GM18517 (cell line): Measurements from ENCODE around the gene RHBDF1.

Experiments used
- ATAC-seq: cut with Tn5 transposase; IDR thresholded peaks from one replicate; pipeline ENCODE4 v1.9.1; 2021; ENCODE audit warnings: mild to moderate bottlenecking, moderate library complexity; ENCODE audit not compliant: unreplicated experiment

The RHBDF1 gene

DNA sequence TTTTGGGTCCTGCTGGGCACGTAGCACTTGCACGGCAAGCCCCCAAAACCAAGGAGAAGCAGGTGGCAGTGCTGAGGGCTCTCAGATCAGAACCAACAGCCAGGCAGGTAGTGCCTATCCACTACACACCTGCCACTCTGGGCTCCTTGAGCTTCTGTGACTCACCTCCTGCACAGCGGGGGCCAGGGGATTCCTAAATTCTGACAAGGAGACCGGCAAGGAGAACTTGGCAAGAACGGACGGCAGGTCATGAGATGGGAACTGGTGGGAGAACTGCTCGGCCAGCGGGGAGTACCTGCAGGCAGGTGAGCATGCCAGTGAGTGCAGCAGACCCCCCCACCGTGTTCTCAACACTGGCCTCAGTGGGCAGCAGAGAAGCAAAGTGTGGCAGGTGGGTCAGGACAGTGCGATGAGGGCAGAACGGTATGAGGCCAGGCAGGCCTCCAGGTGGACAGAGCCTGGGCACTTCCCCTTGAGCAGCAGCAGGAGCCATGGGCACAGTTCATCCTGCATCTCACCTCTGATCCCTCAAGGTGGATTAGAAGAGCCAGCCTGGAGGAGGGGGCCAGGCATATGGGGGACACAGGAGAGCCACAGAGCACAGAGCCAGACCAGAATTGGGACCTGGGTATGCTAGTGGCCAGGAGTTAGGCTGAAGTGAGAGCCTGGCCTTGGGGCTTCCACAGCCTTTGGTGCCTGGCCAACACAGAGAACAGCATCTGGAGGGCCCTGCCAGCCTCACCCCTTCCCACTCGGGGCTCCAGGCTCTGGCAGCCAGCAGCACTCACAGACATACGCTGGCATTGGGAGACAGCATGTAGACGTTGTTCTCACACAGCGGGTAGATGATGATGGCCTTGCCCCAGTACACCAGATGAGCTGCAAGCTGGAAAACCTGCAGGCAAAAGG, 20.3 kb upstream of the RHBDF1 start:
- no peak for ATAC-seq

DNA sequence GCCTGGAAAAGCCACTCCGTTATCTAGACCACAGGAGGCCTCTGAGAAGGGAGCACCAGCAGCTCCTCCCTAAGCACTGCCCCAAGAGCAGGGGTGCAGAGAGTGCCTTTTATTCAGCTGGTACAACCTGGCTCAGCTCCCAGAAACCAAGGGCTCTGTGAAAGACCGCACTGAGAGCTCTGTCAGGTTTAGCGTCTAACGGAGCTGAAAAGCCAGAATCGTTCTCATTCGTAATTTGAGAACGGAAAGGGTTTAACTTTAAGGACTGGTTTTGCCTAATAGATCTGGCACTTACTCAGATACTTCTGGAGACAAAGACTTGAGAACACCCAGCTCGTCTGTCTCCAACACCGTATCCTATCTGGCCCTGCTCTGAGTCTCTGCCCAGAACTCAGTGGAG, 19.1 kb upstream of the RHBDF1 start:
- ATAC-seq, result no peak

DNA sequence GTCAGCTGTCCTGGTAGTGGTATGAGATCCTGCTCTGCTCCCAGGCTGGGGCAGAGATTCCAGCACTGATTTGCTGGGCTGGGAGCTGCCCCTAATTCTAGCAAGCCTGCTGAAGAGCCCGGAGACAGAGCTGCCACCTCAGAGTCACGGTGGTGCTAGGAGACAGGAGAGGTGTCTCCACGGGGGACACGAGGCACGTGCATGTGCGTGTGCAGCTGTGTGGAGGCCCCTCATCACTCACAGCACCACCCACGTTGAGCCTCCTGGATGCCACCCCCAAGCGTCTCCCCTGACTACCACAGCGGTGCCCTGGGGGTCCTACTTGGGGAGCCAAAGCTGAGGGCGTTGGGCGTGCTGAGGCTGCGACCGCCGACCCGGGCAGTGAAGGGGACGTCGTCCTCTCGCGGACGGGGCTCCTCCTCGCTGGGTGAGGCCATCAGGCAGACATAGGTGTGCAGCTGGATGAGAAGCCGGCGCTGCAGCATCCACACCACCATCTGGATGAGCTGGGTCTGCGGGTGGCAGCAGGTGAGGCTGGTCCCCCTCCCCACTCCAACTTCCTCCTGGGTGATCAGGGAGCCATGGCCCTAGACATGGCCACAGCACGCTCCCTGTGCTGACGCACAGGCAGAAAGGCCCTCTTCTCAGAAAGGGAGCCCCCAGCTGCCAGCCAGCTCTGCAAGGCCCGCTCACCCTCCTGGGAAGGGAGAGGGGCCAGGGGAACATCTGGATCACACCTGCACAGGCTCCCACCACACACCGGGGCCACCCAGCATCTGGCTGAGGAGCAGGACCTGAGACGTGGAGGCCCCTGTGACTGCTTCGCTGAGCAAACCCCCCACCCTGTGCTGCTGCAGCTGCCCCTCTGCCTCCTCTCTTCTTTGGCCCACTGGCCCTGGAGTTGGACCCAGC, 17.2 kb upstream of the RHBDF1 start:
- ATAC-seq, result no peak

DNA sequence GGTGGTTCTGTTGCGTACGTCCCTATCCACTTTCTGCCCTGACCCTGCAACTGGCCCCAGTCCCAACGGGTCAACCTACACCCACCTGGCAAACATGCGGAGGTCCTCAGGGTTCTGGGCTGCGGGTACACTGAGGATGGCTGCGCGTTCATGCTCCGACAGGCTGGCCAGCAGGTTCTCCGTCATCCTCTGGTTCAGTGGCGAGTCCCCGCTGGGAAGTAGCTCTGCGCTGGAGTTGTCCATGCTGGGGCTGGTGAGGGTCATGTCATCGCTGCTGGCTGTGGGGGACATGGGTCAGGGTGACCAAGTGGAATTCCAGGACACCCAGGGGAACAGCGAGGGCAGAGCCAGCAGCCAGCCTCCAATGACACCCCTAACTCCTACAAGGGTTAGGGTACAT, 16.2 kb upstream of the RHBDF1 start:
- no peak for ATAC-seq

DNA sequence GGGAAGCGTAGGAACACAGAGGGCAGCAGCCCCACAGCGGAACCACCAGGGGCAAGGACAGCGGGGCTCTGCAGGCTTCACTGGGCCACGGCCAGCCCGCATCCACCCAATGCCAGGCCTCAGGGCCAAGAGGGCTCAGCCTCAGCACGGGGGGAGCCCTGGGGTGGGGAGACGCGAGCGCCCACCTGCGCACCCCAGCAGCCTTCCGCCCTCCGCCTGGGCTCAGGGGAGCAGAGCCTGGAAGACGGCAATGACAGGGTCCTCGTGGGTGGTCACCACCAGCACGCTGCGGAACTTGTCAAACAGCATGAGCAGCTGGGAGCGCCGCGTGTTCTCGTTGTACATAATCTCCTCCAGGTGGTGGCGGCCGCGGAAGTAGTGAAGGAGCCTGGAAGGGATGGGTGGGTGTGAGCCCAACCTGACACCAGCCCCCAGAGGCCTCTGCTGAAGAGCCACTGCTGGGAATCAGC, 14.1 kb upstream of the RHBDF1 start:
- ATAC-seq, result no peak

DNA sequence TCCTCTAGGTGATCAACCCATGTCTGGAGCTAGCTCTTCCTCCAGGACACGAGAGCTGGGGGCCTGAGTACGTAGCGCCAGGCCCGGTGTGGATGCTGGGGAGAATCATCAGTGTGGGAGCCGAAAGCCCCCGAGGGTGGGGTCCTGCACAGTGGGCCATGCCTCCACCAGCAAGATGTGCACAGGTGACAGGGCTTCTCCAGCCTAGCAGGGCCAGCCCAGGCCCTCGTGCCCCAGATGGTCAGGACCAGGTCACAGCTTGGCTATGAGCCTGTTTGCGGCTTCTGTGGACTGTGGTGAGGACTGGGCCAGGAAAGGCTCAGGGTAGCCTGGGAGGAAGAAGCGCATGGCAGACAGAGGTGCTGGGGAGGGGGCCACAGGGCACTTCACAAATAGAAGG, 13.4 kb upstream of the RHBDF1 start:
- no peak for ATAC-seq

DNA sequence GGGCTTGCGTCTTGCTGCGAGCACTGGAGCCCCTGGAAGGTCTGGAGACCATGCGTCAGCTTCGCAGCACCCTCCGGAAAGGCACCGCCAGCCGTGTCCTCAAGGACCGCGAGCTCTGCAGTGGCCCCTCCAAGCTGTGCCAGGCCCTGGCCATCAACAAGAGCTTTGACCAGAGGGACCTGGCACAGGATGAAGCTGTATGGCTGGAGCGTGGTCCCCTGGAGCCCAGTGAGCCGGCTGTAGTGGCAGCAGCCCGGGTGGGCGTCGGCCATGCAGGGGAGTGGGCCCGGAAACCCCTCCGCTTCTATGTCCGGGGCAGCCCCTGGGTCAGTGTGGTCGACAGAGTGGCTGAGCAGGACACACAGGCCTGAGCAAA, 13.0 kb upstream of the RHBDF1 start:
- ATAC-seq, result no peak

DNA sequence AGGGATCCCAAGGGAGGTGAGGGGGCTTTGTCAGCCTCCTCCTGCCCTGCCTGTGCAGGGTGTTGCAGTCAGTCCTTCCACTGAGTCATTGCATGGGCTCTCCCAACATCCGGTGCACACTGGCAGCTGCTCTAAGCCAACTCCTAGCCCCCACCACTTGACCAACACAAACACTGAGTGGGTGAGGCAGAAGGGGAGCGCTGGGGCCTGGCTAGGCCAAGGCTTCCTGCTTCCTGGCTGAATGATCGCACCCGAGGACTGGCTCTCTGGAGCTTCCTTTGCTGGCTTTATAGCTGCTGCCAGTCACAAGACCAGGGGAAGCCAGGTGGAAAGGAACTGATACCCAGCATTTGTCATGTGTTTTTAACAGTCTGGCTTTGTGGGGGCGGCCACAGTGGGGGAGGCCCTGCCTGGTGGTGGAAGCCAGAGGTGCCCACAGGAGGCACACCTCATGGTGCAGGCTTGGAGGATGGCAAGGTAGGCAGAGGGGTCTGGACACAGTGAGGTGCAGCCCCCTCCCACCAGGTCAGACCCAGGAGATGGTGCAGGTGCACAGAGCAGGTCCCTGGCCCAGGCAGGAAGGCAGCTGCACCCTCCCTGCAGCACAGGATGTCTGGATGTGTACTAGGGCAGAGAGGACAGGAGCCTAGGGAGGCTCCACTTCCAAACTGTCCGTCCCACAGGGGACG, 12.4 kb upstream of the RHBDF1 start:
- ATAC-seq, result peak; percentile 74

DNA sequence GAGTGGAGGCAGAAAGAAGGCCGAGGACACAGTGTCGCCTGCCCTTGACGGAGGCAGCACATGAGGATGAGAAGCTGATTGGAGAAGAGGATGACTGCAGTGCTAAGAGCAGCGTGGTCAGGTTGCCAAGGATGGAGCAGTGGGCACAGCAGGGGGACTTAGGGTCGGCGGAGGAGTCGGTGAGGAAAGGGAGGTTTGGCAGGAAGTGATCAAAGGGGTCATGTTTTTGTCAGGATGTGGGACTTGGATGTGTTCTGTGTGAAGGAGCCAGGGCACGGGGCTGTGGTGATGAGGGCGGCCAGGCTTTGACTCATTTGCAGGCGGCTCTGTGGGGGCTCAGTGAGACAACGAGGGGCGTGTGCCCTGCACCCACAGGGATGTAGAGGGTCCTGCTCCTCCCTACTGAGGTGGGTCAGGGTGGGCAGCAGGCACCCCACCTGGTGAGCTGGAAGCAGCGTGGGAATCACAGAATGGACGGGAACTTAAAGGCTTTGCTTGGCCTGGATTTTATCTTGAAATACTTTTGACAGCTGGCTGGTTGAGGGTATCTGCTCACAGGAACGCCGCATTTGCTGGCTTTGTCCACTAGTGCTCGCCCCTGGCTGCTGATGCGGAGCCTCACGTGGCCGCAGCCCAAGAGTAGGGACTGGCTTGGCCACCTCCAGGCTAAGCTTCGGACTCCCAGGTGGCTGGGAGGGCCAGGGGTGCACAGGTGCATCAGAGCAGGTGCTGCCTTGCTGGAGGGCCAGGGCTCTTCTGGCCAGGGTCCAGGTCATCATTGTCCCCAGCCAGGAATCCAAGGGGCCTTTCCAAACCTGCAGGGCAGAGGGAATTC, 11.6 kb upstream of the RHBDF1 start:
- no peak for ATAC-seq

DNA sequence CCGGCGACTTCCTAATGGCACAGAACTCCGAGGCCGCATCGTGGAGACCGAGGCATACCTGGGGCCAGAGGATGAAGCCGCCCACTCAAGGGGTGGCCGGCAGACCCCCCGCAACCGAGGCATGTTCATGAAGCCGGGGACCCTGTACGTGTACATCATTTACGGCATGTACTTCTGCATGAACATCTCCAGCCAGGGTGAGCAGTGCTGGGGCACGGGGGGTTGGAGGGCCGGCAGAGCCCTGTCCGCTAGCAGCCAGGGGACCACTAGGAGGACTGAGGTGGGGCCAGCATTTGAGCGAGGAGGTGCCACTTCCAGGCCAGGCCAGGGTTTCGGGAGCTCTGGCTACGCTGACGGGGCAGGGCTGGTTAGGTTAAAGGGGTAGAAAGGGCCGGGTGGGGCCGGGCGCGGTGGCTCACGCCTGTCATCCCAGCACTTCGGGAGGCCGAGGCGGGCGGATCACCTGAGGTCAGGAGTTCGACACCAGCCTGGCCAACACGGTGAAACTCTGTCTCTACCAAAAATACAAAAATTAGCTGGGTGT, 10.7 kb upstream of the RHBDF1 start:
- no peak for ATAC-seq

DNA sequence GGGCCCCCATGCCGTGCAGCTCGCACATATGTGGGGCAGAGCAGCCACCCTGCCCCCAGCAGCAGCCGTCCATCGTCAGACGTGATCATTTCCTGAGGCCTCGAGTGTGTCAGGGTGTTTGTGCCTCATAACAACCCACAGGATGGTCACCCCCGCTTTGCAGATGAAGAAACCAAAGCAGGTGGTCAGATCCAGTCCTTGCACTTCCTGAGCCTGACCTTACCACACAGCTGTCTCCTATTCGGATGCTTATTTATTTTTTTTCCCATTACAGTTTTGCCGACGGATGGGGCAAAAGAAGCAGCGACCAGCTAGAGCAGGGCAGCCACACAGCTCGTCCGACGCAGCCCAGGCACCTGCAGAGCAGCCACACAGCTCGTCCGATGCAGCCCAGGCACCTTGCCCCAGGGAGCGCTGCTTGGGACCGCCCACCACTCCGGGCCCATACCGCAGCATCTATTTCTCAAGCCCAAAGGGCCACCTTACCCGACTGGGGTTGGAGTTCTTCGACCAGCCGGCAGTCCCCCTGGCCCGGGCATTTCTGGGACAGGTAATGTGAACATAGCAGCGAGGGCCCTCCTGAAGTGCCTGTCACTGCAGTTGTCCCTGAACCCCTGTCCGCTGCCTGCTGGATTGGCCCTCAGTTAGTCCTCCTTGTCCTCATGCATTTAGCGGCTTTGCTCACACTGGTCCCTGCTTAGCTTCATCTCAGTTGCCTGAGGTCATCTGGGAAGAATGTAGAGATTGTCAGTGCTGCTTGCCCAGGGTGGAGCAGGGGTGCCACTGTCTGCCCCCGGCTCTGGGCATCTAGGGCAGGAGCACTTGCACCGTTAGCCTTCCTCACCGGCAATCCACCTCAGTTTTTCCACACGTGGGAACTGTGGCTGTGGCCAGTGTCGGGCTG, 7.0 kb upstream of the RHBDF1 start:
- no peak for ATAC-seq

DNA sequence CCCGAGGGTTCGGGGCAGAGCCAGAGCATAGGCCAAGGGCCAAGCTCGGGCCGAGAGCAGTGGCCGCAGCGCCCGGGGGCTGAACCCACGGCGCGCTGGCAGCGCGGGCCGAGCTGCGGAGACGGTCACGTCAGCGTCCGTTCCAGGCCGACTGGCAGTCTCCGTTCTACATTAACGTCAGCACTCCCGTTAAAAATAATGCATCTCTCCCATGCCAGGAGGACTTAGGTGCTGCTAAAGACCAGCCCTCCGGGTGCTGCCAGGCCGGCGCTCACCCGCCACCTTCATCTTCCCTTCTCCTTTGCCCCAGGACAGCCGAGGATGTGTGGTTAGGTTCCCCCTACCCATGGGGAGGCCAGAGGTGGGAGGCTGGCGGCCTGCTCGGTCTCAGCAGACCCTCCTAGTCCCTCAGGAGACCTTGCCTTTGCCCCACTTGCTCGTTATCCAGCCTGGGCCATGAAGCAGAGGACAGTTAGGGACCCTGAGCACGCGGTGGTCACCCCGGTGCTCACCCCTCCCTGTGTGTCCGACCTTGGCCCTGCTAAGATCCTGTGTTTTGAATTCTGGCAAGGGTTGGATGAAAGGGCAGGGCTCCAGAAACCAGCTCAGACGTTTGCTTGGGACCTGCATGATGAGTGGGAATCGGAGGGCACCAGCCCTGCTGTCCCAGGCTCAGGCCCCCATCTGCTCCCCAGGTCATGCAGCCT, 6.2 kb upstream of the RHBDF1 start:
- ATAC-seq, result peak; percentile 29

DNA sequence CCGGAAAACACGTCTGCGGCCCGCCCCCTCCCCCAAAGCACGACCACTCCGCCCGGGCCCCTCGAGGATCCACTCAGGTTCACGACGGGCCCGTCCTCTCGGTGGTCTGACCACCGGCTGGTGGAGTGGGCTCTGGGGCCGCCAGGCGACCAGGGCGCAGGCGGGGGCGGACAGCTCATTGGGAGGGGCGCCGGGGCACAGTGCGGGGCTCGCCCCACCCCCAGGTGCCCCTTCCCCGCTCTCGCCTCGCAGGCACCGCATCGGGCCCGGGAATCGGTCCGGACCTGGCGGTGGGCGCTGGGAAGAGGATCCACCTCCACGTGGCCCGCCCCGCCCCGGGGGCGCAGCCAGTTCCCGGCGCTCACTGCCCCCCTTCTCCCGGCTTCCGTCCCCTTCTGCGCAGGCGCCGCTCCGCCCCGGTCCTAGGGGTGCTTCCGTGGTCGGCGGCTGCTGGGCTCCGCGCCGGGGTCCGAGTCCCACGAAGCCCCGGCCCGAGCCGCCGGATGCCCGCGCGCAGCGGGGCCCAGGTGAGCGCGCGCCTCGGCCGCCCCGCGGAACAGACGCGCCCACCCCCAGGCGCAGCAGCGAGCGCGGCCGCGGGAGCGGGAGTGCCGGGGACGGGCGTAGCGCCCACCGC, 5.5 kb upstream of the RHBDF1 start, which contains the start of gene MPG:
Gene MPG (plus strand): TSS at position 419 of the 637 bp plus-strand sequence. CDS start 85 bp downstream, at position 504.
- ATAC-seq, result peak; percentile 80

DNA sequence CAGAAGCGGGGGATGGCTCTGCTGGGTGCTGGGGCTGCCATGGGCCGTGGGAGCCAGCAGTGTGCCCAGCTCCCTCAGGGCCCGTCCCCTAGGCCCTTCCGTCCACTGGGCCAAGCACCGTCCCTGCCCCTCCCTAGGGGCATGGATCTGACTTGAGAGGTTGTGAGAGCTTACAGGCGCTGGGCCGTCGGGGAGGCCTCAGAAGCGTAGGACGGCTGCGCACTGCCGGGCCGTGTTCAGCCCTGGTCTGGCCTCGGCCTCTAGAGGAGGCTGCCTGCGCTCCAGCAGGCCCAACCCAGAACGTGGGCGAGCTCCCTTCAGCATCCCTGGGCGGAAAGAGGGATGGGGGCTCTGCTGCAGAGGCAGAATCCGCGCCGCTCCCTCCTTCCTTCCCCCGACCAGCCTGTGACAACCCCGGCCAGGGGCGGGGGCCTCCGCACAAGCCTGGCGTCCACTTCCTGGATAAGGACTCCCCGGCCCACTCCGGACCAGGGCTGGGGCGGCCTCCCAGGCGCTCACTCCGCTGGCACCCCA, 4.9 kb upstream of the RHBDF1 start:
- ATAC-seq, result peak; percentile 10

DNA sequence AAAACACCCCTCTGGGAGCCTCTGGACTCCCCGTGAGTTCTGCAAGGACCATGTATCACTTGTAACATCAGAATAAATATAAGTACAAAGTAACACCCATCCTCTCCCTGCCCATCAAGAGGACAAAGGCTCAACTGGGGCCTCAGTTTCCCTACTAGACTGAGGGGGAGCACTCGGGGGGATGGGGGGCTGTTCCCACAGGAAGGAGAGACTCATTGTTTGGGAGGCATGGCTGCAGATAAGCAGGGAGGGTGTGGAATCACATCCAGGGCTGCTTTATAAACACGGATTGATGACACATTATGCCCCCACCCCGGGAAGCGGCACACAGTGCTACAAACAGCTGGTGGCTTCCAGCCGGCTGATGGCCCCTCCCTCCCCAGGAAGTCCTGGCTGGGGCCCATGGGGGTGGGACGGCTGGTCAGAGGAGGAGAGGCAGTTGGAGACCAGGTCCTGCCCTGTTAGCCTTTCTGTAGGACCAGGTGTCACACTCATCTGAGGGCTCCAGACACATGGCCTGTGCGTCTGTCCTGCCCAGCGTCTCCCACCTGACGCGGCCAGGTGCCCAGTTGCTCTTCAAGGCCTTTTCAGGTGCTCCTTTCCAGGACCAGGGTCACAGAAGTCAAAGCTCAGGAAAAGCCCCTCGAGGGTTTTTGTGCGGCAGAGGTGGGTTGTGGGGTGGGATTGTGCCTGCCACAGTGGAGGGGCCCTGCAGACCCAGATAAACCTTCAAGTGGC, 4.3 kb upstream of the RHBDF1 start:
- ATAC-seq, result no peak

DNA sequence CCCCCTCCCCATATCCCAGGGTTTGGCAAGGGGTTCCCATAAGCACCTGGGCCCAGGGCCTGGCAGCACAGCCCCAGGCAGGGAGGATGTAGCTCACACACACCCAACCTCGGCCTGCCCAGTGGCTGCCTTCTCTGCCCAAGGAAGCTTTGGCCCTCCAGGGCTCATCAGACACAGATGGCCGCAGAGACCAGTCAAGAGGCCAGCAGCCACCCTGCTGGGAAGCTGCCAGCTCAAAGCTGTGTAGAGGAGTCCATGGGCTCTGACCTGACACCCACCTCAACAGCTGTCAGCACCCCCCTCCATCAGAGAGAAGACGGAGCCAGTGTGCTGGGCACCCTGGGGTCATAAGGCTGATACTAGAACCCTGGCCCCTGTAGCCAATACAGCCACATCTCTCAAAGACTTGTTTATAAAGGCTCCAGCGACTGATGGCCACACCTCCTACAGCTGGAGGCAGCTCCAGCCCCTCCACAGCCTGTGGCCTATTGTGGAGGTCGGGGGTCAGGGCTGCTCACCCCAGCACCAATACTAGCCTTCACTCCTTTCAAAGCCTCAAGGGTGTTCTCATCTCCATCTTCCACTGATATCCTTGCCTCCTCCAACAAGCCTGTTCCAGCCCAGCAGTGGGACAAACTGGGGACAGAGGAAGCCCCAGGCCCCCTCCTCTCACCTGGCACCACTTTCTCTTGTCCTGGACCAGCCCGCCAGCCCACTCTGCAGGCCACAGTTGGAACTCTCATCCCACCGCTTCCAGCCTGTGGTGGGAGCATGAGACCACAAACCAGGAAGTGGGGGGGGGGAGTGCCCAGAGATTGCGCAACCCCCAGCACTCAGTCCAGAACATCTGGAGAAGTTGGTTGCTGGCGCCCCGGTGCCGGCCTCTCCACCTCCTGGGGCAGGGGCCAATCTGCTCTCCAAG, 3.4 kb upstream of the RHBDF1 start:
- no peak for ATAC-seq
